Embryonic facial prominence (tissue), 1 donor: Measurements from ENCODE around the gene NR2C2AP.
"Not testable (repeated sequence)": the region's sequence is repeated elsewhere in the genome, so short reads cannot be mapped to it uniquely, and the experiment has no call there.

Experiments
- DNase-seq: peaks from one replicate; pipeline ENCODE4 v3.0.0-alpha.2; 2016; ENCODE audit errors: extremely low spot score

Gene NR2C2AP, protein sequence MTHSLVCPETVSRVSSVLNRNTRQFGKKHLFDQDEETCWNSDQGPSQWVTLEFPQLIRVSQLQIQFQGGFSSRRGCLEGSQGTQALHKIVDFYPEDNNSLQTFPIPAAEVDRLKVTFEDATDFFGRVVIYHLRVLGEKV

DNA sequence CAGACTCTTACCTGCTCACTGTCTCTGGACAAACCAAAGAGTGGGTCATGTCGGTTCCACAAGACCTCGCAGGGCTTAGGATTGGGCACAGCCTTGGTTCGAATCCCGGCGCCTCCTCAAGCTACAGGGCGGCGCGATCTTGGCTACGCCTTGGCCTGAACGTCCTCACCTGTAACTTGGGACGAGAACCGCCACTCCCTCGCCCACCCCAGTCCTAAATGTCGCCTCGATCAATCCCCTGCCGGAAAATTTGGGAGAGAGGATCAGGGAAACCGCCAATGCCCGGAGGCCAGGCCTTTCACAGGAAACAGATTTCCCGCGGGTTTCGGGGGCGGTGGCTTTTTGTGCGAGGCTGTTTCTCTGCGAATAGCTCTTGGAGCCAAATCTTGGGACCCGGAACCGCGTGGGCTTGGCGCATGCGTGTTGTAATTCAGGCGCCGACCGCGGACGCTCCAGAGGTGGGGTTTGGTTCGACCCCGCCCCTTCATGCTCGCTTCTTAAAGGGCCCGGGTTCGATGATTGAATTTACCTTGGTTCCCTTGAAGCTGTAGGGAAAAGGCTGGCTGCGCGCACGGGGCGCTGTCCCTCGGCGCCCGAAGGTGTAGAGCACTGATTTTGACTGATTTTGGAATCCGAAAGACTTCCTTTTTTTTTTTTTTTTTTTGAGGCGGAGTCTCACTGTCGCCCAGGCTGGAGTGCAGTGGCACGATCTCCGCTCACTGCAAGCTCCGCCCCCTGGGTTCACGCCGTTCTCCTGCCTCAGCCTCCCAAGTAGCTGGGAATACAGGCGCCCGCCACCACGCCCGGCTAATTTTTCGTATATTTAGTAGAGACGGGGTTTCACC, at the start of gene NR2C2AP:
Gene NR2C2AP, minus strand, starts transcription at position 403 of the 845 bp plus-strand sequence. Its CDS starts 354 bp downstream, at position 49.
- peak; percentile 64 for DNase-seq

- DNase-seq = no peak
Measured at GRCh38 chr19:19250196-19250801, 47.1 kb upstream of the NR2C2AP start.

- no peak for DNase-seq
Measured at GRCh38 chr19:19240476-19240875, 37.3 kb upstream of the NR2C2AP start.

DNA sequence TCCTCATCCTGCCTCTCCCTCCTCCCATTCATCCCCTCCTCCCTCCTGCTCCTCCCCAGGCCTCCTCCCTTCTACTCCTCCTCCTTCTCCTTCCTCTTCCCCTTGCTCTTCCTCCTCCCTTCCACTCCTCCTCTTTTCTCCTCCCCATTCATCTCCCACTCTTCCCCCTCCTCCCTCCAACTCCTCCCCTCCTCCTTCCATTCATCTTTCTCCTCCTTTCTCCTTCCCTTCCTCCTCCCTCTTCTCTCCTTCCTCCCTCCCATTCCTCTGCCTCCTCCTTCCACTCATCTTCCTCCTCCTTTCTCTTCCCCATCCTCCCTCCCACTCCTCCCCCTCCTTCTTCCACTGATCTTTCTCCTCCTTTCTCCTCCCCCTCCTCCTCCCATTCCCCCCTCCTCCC, 36.5 kb upstream of the NR2C2AP start:
- DNase-seq = no peak

DNA sequence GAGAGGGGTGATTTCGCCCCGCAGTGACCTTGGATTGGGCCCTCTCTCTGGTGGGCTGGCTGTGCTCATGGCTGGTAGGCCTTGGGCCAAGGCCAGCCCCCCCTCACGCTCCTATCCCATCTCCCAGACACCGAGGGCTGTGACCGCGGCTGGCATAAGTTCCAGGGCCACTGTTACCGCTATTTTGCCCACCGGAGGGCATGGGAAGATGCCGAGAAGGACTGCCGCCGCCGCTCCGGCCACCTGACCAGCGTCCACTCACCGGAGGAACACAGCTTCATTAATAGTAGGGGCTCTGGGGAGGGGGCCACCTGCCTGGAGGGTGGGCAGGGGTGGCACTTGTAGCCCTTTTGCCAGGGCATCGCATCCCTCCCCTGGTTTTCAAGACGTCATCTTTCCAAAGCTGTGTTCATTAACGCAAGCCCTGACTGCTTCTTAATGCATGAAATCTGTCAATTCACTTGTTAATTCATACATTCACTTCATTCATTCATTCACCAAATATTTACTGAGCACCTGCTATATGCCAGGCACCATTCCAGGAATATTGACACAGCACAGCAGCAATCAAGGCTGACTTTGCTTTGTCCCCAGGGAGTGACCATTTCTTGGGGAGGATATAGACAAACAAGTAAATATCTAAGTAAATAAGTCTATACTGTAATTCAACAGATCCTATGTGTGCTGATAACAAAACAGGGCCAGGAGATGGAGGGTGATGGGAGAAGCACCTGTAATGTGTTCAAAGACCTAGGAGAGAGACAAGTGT, 35.1 kb upstream of the NR2C2AP start:
- DNase-seq = no peak

- no peak for DNase-seq
Measured at GRCh38 chr19:19236173-19236572, 33.0 kb upstream of the NR2C2AP start.

DNA sequence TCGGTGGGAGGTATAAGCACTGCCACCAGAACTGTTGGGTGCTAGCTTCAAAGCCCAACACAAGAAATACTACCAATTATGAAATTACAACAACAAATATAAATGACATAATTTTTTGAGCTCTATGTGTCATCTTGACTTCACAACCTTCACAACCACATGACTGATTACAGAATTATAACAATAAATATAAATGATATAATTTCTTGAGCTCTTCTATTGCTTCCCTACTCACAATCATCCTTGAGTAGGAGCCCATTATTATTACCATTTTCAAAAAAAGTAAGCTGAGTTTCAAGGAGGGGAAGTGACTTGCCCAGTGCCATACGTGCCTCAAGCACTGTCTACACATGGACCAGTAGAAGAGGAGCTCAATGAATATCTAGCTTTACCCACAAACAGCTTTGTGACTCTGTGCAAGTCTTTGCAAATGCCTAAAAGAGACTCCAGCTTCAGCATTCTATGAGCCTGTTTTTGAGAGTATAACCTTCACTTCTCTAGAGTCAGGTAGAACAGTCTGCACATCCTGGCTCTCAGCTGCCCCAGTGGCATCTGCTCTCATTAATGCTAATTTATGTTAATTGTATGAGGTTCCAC, 31.1 kb upstream of the NR2C2AP start:
- no peak for DNase-seq

DNA sequence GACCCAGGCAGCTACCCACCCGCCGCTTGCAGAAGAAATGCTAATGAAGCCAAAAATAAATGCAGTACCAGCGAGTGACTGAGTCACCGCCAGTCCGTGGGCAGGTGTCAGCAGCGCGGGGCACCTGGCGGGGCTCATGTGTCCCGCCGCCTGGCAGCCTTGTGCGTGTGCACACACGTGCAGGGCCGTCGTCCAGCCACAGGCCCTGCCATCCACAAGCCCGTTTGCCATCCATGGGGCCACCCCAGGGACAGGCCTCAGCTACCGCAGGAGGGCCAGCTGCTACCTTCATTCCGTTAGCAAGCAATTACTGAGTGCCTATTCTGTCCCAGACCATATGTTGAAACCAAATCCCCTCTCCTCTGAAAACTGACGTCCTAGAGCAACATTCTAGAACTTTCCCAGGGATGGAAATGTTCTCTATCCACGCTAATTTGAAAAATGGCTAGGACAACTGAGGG, 29.1 kb upstream of the NR2C2AP start:
- DNase-seq = no peak

- DNase-seq = no peak
Measured at GRCh38 chr19:19230999-19231398, 27.8 kb upstream of the NR2C2AP start.

GRCh38 chr19:19229701-19230100, 26.5 kb upstream of the NR2C2AP start:
- DNase-seq = no peak

GRCh38 chr19:19227217-19227616, 24.0 kb upstream of the NR2C2AP start:
- DNase-seq = no peak

DNA sequence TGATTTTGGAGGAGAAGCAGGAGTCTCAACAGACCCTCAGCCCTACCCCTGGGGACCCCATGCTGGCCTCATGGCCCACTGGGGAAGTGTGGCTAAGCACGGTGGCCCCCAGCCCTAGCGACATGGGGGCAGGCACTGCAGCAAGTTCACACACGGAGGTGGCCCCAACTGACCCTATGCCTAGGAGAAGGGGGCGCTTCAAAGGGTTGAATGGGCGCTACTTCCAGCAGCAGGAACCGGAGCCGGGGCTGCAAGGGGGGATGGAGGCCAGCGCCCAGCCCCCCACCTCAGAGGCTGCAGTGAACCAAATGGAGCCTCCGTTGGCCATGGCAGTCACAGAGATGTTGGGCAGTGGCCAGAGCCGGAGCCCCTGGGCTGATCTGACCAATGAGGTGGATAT, 23.4 kb upstream of the NR2C2AP start:
- DNase-seq = no peak

- no peak for DNase-seq
Measured at GRCh38 chr19:19226204-19226603, 23.0 kb upstream of the NR2C2AP start.

DNA sequence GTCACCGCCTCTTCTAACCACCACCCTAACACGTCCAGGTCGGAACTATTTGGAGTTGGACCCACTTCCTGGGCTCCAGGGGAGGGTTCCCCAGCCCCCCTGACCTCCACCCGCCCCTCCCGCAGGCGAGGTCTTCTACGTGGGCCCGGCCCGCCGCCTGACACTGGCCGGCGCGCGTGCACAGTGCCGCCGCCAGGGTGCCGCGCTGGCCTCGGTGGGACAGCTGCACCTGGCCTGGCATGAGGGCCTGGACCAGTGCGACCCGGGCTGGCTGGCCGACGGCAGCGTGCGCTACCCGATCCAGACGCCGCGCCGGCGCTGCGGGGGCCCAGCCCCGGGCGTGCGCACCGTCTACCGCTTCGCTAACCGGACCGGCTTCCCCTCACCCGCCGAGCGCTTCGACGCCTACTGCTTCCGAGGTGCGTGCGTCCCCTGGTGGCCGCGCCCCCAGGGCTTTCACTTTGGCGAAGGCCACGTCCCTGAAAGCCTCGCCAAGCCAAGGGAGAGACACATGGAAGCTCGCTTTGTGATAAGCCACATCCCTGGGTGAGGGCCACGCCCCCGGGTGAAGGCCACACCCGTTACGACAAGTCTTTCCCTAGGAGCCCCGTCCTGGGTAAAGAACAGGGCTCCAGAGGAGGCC, 21.8 kb upstream of the NR2C2AP start:
- no peak for DNase-seq

GRCh38 chr19:19224150-19224851, 21.1 kb upstream of the NR2C2AP start:
- DNase-seq = no peak

DNA sequence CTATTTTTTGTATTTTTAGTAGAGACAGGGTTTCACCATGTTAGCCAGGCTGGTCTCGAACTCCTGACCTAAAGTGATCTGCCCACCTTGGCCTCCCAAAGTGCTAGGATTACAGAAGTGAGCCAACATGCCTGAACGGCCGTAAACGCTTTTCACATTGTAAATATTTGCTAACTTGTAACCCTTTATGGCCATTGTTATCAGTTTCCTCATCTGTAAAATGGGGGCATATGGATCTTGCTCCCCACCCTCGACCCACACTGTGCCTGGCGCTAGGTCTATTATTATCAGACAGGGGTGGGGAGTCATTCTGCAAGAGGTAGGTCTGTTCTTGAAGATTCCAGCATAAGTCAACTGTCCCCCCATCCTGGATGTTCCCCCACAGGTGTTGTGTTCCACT, 20.4 kb upstream of the NR2C2AP start:
- no peak for DNase-seq

DNA sequence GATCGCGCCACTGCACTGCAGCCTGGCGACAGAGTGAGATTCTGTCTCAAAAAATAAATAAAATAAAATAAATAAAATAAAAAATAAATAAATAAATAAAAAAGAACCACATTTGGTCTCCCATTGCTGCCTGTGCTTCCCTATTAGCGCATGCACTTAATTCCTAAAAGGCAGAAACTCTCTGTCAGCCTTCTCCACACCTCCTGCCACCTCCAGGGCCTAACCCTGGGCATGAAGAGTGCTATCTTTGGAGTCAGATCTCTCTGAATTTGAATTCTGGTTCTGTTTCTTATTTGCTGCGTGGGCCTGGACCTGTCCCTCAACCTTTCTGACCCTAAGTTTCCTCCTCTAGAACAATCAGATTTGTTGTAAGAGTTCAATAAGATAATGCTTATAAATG, 19.8 kb upstream of the NR2C2AP start:
- no peak for DNase-seq

GRCh38 chr19:19221000-19221399, 17.8 kb upstream of the NR2C2AP start:
- DNase-seq = not testable (repeated sequence)

DNA sequence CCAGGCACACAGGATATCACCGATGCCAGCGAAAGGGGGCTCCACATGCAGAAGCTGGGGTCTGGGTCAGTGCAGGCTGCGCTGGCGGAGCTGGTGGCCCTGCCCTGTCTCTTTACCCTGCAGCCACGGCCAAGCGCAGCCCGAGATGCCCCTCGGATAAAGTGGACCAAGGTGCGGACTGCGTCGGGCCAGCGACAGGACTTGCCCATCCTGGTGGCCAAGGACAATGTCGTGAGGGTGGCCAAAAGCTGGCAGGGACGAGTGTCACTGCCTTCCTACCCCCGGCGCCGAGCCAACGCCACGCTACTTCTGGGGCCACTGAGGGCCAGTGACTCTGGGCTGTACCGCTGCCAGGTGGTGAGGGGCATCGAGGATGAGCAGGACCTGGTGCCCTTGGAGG, 15.7 kb upstream of the NR2C2AP start:
- no peak for DNase-seq

DNA sequence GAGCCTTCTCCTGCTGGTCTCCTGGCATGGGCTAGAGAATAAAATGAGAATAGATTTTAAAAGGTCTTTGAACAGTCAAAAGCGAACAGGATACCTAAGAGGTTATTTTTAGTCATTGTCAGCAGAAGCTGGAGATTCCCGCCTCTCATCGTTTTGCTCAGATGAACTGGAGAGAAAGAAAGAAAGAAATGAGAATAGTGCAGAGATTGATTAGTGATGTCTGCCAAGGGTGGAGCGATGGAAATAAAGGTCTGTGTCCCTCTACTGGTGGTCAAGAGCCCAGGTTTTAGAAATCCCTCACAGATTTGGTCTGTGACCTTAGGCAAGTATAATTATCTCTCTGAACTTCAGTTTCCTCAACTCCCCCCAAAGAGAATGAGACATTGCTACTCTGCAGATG, 13.9 kb upstream of the NR2C2AP start:
- DNase-seq = no peak

DNA sequence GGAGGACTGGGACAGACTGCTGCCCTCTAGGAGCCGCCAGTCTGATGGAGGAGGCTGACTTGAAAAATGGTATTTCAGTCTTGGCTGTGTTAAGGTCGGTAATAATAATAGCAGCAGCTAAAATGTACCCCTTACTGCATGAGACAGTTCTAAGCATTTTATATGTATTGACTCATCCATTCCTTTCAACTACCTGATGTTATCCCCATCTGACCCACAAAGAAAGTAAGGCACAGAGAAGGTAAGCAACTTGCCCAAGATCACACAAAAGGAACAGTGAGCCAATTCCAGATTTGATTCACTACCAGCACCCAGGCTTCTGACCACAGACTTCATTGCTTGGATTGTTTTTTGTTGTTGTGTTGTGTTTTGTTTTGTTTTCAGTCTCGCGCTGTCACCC, 12.6 kb upstream of the NR2C2AP start:
- DNase-seq = no peak
